Ovary (tissue), 9 donors: ENCODE results near the gene KLHDC7A. TPM values are rescaled to one million over a fixed set of nuclear protein-coding genes. Genes with fewer than 3 reads are reported as not detected.

Experiments used
- DNase-seq, 5 donors: peaks; one replicate each; pipeline ENCODE4 v3.0.0-alpha.2; 2019 to 2020
- H3K27ac ChIP-seq, 2 donors: fragments of 200-600 bp; one replicate each; pipeline versions ENCODE4 v1.5.1 to v1.8.0; 2019 to 2022
- H3K27me3 ChIP-seq: fragments of 200-600 bp; one replicate; pipeline ENCODE4 v1.8.0; 2022
- H3K36me3 ChIP-seq: fragments of 200-600 bp; sonication (generic); one replicate; pipeline ENCODE4 v1.5.1; 2019
- H3K4me1 ChIP-seq: one replicate; pipeline ENCODE4 v1.8.1; 2013; ENCODE audit warnings: mild to moderate bottlenecking, moderate library complexity; ENCODE audit not compliant: insufficient read depth
- H3K4me3 ChIP-seq: fragments of 200-600 bp; sonication (generic); one replicate; pipeline ENCODE4 v1.5.1; 2017
- H3K9me3 ChIP-seq, 2 donors: fragments of 200-600 bp in 1 of 2; sonication (generic) in 1 of 2; one replicate each; pipeline versions ENCODE4 v1.5.1 to v1.8.1; 2013 to 2019; ENCODE audit warnings: mild to moderate bottlenecking in 1 of 2, moderate library complexity in 1 of 2
- EP300 ChIP-seq: sonication (generic); formaldehyde crosslinking; IDR thresholded peaks from one replicate; pipeline ENCODE4 v1.6.1; 2017; ENCODE audit warnings: antibody characterized with exemption
- POLR2A ChIP-seq: fragments of 450-650 bp; IDR thresholded peaks from one replicate; pipeline ENCODE4 v1.6.1; 2017; ENCODE audit warnings: antibody characterized with exemption, mild to moderate bottlenecking, moderate library complexity
- WGBS, 3 donors: extraction: QIAGEN DNeasy Blood & Tissue Kit in 1 of 3; methylation state at CpG; one replicate each; pipeline versions ENCODE4 v1.1.5 to v1.1.7; 2013 to 2017; 5-methylcytosine and 5-hydroxymethylcytosine counted together
- intact Hi-C, 4 donors: fragments of 100-400 bp; cut with DNase I; formaldehyde crosslinking; loops; one replicate each; pipeline versions ENCODE4 v1.11.0 to v1.15.1; 2022 to 2023
- polyA plus RNA-seq, 2 donors: library from polyadenylated mRNA; stranded (reverse); fragments of 200-250 nt in 1 of 2; fragments of 350-450 nt in 1 of 2; fragmentation: Illumina TruSeq in 1 of 2; extraction: RNeasy Lipid Tissue Mini Kit (QIAGEN cat#74804) in 1 of 2; gene quantifications; one replicate each; pipeline ENCODE4 v1.2.3, GENCODE V29; 2013 to 2014
- total RNA-seq, 7 donors: library from RNA; depleted of rRNA in 2 of 7; stranded (reverse); fragments of >200 nt in 2 of 7; fragmentation: NEBNext Ultra II Directional in 3 of 7; extraction: Animal tissue kit (Norgen Biotek cat#: 25700) in 3 of 7; gene quantifications; one replicate each; pipeline versions ENCODE4 v1.1.0 to v1.2.4, GENCODE V29; 2016 to 2023
- TF ChIP-seq, protein P1 (sequence below), 3 donors: fragments of 450-650 bp in 2 of 3; fragments of 200-600 bp in 1 of 3; IDR thresholded peaks; one replicate each; pipeline versions ENCODE4 v1.5.1 to v1.8.0; 2016 to 2022; ENCODE audit warnings: antibody characterized with exemption in 3 of 3, mild to moderate bottlenecking in 1 of 3
- donor health status: DM: no; HTN: no; CAD: no; lungs with moderate emphysema.
- donor health status: DM: no; HTN: no; CAD: no.
- donor health status: Bipolar disorder and iron deficiency.
- donor health status: DM: yes; HTN: yes; CAD: no.
- donor health status: DM: no; HTN: no; CAD: no.
- donor health status: DM: yes; HTN: yes; CAD: no.

The KLHDC7A gene
- total and polyA plus RNA-seq, 9 donors, result 0.01 to 0.92 (median 0.36) TPM; not detected in 4

DNA sequence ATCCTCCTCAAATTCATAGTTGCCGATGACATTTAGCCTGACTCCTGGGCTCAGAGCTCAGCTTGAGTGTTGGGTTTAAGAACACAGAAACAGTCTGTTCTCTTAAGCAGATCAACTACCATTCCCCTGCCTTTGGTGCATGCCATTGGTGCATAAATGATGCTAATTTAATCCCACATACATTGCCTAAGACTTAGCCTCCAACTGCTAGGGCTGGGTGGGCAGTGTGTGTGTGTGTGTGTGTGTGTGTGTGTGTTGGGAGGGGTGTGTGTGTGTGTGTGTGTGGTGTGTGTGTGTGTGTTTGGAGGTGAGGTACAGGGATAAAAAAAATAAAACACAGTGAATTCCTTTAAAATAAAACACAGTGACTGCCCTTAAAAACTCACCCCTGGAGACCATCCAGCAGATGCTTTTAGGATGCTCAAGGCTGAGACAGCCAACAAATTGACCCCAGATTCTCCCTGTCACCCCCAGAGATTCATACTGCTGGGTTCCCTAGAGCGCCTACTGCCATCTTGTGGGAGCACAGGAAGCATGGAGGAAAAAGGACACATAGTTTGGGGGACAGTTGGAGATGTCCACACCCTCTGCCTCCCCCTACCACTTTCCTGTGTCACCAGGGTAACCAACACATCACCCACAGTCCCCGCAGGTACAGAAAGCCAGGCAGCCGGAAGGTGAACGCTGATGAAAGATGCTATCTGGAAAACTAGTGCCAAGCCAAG, 30.6 kb downstream of the KLHDC7A start:
- Histone ChIP-seq H3K27ac (no peak overlapping the region), H3K36me3 (no peaks in the 10 kb centered on the region), H3K27me3 (no peaks in the 10 kb centered on the region), H3K9me3 (peaks cover 0 to 3% of the 10 kb centered on the region in 2 donors), H3K4me3 (no peak overlapping the region), H3K4me1 (no peaks in the 10 kb centered on the region)
- intact Hi-C loops, result no loop called here
- WGBS, 3 donors, result 28 to 46% (median 30%) methylated on average over 5 of the region's 5 CpGs
- no peak for DNase-seq
- TF ChIP-seq, protein P1, sequence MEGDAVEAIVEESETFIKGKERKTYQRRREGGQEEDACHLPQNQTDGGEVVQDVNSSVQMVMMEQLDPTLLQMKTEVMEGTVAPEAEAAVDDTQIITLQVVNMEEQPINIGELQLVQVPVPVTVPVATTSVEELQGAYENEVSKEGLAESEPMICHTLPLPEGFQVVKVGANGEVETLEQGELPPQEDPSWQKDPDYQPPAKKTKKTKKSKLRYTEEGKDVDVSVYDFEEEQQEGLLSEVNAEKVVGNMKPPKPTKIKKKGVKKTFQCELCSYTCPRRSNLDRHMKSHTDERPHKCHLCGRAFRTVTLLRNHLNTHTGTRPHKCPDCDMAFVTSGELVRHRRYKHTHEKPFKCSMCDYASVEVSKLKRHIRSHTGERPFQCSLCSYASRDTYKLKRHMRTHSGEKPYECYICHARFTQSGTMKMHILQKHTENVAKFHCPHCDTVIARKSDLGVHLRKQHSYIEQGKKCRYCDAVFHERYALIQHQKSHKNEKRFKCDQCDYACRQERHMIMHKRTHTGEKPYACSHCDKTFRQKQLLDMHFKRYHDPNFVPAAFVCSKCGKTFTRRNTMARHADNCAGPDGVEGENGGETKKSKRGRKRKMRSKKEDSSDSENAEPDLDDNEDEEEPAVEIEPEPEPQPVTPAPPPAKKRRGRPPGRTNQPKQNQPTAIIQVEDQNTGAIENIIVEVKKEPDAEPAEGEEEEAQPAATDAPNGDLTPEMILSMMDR (IDR thresholded peaks at IDR 0.05), result no peak
- TF ChIP-seq POLR2A, result no peak
- TF ChIP-seq EP300, result no peak

DNA sequence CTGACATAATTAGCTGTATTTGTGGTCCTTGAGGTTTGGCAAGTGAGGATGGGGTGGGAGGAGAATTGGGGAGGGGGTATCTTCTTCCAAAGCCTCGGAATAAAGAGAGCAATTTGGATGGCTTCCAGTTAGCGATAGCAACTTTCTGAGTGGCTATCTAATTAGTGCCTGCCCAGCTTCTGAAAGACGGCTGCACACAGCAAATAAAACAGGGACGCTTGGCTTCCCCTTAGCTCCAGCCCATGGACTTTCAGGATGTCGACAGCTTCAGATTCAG, 31.1 kb downstream of the KLHDC7A start:
- peaks cover 0 to 4% of the 10 kb centered on the region in 2 donors for H3K9me3 ChIP-seq
- H3K27ac ChIP-seq, result no peak overlapping the region
- WGBS, 3 donors, result 14 to 33% (median 23%) methylated on average over 5 of the region's 5 CpGs
- no peaks in the 10 kb centered on the region for H3K4me1 ChIP-seq
- intact Hi-C loops, result no loop called here
- TF ChIP-seq POLR2A (no peak), EP300 (no peak)
- TF ChIP-seq, protein P1 (IDR thresholded peaks at IDR 0.05), result no peak
- DNase-seq, result no peak
- H3K36me3 ChIP-seq, result no peaks in the 10 kb centered on the region
- no peaks in the 10 kb centered on the region for H3K27me3 ChIP-seq
- H3K4me3 ChIP-seq, result no peak overlapping the region

DNA sequence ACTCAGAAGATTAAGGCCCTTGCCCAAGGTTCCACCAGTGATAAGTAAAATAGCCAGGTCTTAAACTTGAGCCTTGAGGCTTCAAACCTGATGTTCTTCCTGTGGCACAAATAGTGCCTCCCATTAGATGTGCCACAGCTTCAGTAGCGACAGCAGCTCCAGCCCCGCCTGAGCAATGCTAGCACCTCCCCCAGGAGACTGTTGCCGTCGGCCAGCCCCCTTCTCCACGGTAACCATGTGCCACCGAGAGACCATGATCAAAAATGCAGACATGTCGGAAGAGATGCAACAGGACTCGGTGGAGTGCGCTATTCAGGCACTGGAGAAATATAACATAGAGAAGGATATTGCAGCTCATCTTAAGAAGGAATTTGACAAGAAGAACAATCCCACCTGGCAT, 32.2 kb downstream of the KLHDC7A start:
- Histone ChIP-seq H3K4me1 (no peaks in the 10 kb centered on the region), H3K9me3 (peaks cover 0 to 4% of the 10 kb centered on the region in 2 donors), H3K4me3 (no peak overlapping the region), H3K27ac (no peak overlapping the region), H3K27me3 (no peaks in the 10 kb centered on the region), H3K36me3 (no peaks in the 10 kb centered on the region)
- intact Hi-C loops, result no loop called here
- DNase-seq, result no peak
- 73 to 79% (median 78%) methylated on average over 9 of the region's 9 CpGs for whole genome bisulfite sequencing, 3 donors
- no peak for TF ChIP-seq EP300
- TF ChIP-seq, protein P1 (IDR thresholded peaks at IDR 0.05), result no peak
- no peak for TF ChIP-seq POLR2A

DNA sequence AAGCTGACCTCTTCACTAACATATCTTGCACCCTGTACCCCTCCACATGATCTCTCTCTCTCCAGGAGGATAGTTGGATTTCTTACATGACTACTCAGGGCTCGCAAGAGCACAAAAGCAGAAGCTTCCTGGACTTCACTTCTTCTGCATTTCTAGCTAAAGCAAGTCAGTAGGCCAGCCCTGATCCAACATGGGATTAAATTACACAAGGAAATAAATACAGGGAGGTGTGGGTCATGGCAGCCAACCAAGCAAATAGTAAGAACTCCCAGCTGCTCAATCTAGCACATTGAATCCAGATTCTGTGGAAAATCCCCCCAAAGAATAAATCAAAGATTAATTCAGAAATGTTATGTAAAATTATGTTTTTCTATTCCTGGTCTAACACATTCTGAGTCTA, 33.3 kb downstream of the KLHDC7A start:
- DNase-seq, result no peak
- Histone ChIP-seq H3K27me3 (no peaks in the 10 kb centered on the region), H3K27ac (no peak overlapping the region), H3K9me3 (peaks cover 0 to 4% of the 10 kb centered on the region in 2 donors), H3K4me3 (no peak overlapping the region), H3K36me3 (no peaks in the 10 kb centered on the region), H3K4me1 (no peaks in the 10 kb centered on the region)
- intact Hi-C loops, result no loop called here
- WGBS, 3 donors, result 11 to 15% (median 14%) methylated on average over 1 of the region's 1 CpG
- TF ChIP-seq, protein P1 (IDR thresholded peaks at IDR 0.05), result no peak
- TF ChIP-seq POLR2A, result no peak
- no peak for TF ChIP-seq EP300
